CD4-positive, alpha-beta T cell treated with Interleukin-10 for 1 hour (primary cell): Measurements from ENCODE around the gene CFAP97D2.
"Not testable (repeated sequence)": the region's sequence is repeated elsewhere in the genome, so short reads cannot be mapped to it uniquely, and the experiment has no call there.

Experiments used
- DNase-seq: peaks from one replicate; pipeline ENCODE4 v3.0.0-alpha.2; 2020

CFAP97D2 gene

GRCh38 chr13:114158869-114159666 is 20.0 kb upstream of the CFAP97D2 start:
- not testable (repeated sequence) for DNase-seq

- DNase-seq = no peak
These were observed 18.0 kb upstream of the CFAP97D2 start for GRCh38 chr13:114161028-114161556.

GRCh38 chr13:114161644-114162532 is 17.2 kb upstream of the CFAP97D2 start:
- peak; percentile 59 for DNase-seq

- no peak for DNase-seq
These were observed 16.5 kb upstream of the CFAP97D2 start for GRCh38 chr13:114162533-114162922.

GRCh38 chr13:114164053-114164452 is 15.0 kb upstream of the CFAP97D2 start:
- no peak for DNase-seq

- no peak for DNase-seq
These were observed 14.2 kb upstream of the CFAP97D2 start for GRCh38 chr13:114164681-114165429.

GRCh38 chr13:114166381-114167131 is 12.5 kb upstream of the CFAP97D2 start:
- no peak for DNase-seq

- no peak for DNase-seq
These were observed 11.6 kb upstream of the CFAP97D2 start for GRCh38 chr13:114167426-114167825.

GRCh38 chr13:114167885-114168284 is 11.2 kb upstream of the CFAP97D2 start:
- DNase-seq = no peak

- DNase-seq = no peak
These were observed 5.8 kb upstream of the CFAP97D2 start for GRCh38 chr13:114173272-114173671.

GRCh38 chr13:114173745-114174144 is 5.3 kb upstream of the CFAP97D2 start:
- no peak for DNase-seq

- DNase-seq = no peak
These were observed 4.5 kb upstream of the CFAP97D2 start for GRCh38 chr13:114174529-114174961.

- not testable (repeated sequence) for DNase-seq
These were observed 2.6 kb upstream of the CFAP97D2 start for GRCh38 chr13:114176359-114176902.

- DNase-seq = no peak
These were observed 1.6 kb upstream of the CFAP97D2 start for GRCh38 chr13:114177245-114178010.

GRCh38 chr13:114185182-114185971 is 6.3 kb downstream of the CFAP97D2 start:
- DNase-seq = no peak

- peak; percentile 36 for DNase-seq
These were observed 15.8 kb downstream of the CFAP97D2 start for GRCh38 chr13:114194853-114195252.

- DNase-seq = no peak
These were observed 17.6 kb downstream of the CFAP97D2 start for GRCh38 chr13:114196629-114197028.

GRCh38 chr13:114198556-114198955 is 19.5 kb downstream of the CFAP97D2 start:
- DNase-seq = no peak

- not testable (repeated sequence) for DNase-seq
These were observed 20.5 kb downstream of the CFAP97D2 start for GRCh38 chr13:114199526-114199925.

GRCh38 chr13:114199954-114200353 is 20.9 kb downstream of the CFAP97D2 start:
- DNase-seq = no peak
